ENCODE results near the gene C17orf100.
"Not testable (repeated sequence)": the region's sequence is repeated elsewhere in the genome, so short reads cannot be mapped to it uniquely, and the experiment has no call there.

C17orf100 gene

GRCh38 chr17:6670571-6670970, 19.0 kb downstream of the C17orf100 start:
- no peak for DNase-seq

GRCh38 chr17:6670999-6671398, 19.4 kb downstream of the C17orf100 start:
- no peak for DNase-seq

- no peak for DNase-seq
Measured at GRCh38 chr17:6671431-6671830, 19.9 kb downstream of the C17orf100 start.

- DNase-seq, result no peak
Measured at GRCh38 chr17:6674586-6674985, 23.0 kb downstream of the C17orf100 start.

GRCh38 chr17:6675201-6675825, 23.8 kb downstream of the C17orf100 start:
- DNase-seq, result no peak

- DNase-seq, result no peak
Measured at GRCh38 chr17:6676802-6677157, 25.2 kb downstream of the C17orf100 start.

GRCh38 chr17:6677158-6677831, 25.7 kb downstream of the C17orf100 start:
- DNase-seq, result no peak

- DNase-seq, result no peak
Measured at GRCh38 chr17:6677946-6678345, 26.4 kb downstream of the C17orf100 start.

- no peak for DNase-seq
Measured at GRCh38 chr17:6679241-6679640, 27.7 kb downstream of the C17orf100 start.

GRCh38 chr17:6681176-6681575, 29.6 kb downstream of the C17orf100 start:
- DNase-seq, result no peak

GRCh38 chr17:6681671-6682070, 30.1 kb downstream of the C17orf100 start:
- DNase-seq, result no peak

- no peak for DNase-seq
Measured at GRCh38 chr17:6682339-6682738, 30.8 kb downstream of the C17orf100 start.

GRCh38 chr17:6683081-6683684, 31.6 kb downstream of the C17orf100 start:
- DNase-seq, result no peak

- DNase-seq, result no peak
Measured at GRCh38 chr17:6683730-6684459, 32.3 kb downstream of the C17orf100 start.

GRCh38 chr17:6684460-6684783, 32.9 kb downstream of the C17orf100 start:
- DNase-seq, result no peak

GRCh38 chr17:6684881-6685767, 33.6 kb downstream of the C17orf100 start:
- DNase-seq, result no peak

- no peak for DNase-seq
Measured at GRCh38 chr17:6686026-6686425, 34.5 kb downstream of the C17orf100 start.

- no peak for DNase-seq
Measured at GRCh38 chr17:6688944-6689343, 37.4 kb downstream of the C17orf100 start.

- no peak for DNase-seq
Measured at GRCh38 chr17:6690641-6691040, 39.1 kb downstream of the C17orf100 start.

- no peak for DNase-seq
Measured at GRCh38 chr17:6691546-6691945, 40.0 kb downstream of the C17orf100 start.

- not testable (repeated sequence) for DNase-seq
Measured at GRCh38 chr17:6691958-6692357, 40.4 kb downstream of the C17orf100 start.

GRCh38 chr17:6695051-6695450, 43.5 kb downstream of the C17orf100 start:
- no peak for DNase-seq

- no peak for DNase-seq
Measured at GRCh38 chr17:6695565-6695964, 44.0 kb downstream of the C17orf100 start.

Measured in activated effector memory CD4-positive, alpha-beta T cell treated with Interleukin-2 at 50 U/mL for 16 hours (primary cell).